ENCODE measurements around the gene TTC33. TPM values are rescaled to one million over a fixed set of nuclear protein-coding genes. Genes with fewer than 3 reads are reported as not detected.
"Not testable (repeated sequence)": the region's sequence is repeated elsewhere in the genome, so short reads cannot be mapped to it uniquely, and the experiment has no call there.

Gene TTC33
- total and polyA plus RNA-seq, 2 experiments from 2014 or later, result 8.0 to 9.0 TPM

DNA sequence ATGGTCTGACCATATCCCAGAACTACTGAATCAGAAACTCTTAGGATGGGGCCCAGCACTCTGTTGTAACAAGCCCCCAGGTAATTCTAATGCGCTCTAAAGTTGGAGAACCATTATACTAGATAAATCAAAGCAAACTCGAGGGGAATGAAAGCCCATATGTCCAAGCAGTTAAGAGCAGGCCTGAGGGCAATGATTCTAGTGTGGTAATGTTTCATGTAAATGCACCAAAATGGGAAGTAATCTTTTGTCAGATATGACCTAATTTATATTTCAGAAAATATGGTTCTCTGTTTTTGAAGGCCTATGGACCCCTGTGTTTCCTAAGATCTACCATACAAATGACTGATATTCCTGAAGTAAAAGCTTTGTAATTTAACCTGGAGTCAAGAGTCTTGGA is 184.0 kb downstream of the TTC33 start:
- Histone ChIP-seq H3K9me2 (ENCODE audit: insufficient read depth) (no peaks in the 10 kb centered on the region), H4K20me1 (ENCODE audit: insufficient read depth) (no peaks in the 10 kb centered on the region), H3K27me3 (replicated peaks; ENCODE audit: insufficient read depth) (no peaks in the 10 kb centered on the region), H2AFZ (no peak overlapping the region), H3K9me3 (ENCODE audit: low read depth) (no peaks in the 10 kb centered on the region), H3K4me3 (no peak overlapping the region), H3K4me2 (ENCODE audit: unreplicated experiment) (no peak overlapping the region), H3K4me1 (ENCODE audit: insufficient read depth) (peaks cover 26% of the 10 kb centered on the region), H3K9ac (no peak overlapping the region), H3K27ac (no peak overlapping the region), H3K36me3 (ENCODE audit: low read depth) (no peaks in the 10 kb centered on the region), H3K79me2 (ENCODE audit: insufficient read depth) (no peaks in the 10 kb centered on the region), H3F3A (ENCODE audit: insufficient read depth) (no peaks in the 10 kb centered on the region)
- TF ChIP-seq EZH2phosphoT487 (IDR thresholded peaks at IDR 0.05; ENCODE audit: insufficient read depth, low read depth), result no peak
- no peak for TF ChIP-seq EZH2 (IDR thresholded peaks at IDR 0.05; ENCODE audit: insufficient read depth, poor library complexity, severe bottlenecking)
- 93 to 96% methylated on average over 2 of the region's 2 CpGs for WGBS, 2 experiments (ENCODE audit: low coverage in 1 of 2, low lambda C conversion rate in 2 of 2, missing lambda C conversion rate in 2 of 2)
- DNase-seq, result no peak
- in situ Hi-C loops (cut with MboI), result no loop called here

DNA sequence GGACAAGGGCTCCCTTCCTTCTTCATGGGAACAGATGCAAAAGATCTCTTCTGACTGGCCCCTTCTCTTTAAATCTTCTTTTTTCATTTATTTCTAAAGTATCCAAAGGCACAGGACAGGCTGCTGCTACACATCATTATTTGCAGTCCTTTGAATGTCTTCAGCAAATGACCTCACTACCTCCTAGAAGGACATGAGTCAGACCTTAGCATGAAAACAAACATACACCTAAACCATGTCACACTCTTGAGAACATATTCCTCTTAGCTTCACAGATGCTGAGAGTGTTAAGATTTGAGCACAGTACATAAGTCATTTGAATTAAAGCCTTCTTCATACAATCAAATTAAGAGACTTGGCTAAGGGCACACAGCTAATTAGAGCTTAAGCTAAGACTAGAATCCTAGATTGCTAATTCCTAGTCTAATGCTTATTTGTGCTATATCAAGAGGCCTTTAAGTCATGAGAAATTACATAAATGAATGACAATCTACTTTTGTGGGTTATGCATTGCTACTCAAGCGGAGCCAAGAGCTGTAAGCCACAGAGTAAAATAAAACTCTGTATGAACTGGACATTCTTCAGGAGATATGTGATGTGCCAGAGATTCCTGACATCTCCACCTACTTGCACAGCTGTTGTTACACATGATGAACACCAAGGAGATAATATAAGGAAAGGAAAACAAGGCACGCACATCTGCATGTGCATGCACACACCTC is 185.2 kb downstream of the TTC33 start:
- H3K4me2 ChIP-seq (ENCODE audit: unreplicated experiment), result peak overlapping the region; percentile 33
- 92 to 100% methylated on average over 2 of the region's 2 CpGs for WGBS, 2 experiments (ENCODE audit: low coverage in 1 of 2, low lambda C conversion rate in 2 of 2, missing lambda C conversion rate in 2 of 2)
- no peak overlapping the region for H3K9ac ChIP-seq
- DNase-seq, result peak; percentile 85
- H3K9me3 ChIP-seq (ENCODE audit: low read depth), result no peaks in the 10 kb centered on the region
- peaks cover 26% of the 10 kb centered on the region for H3K4me1 ChIP-seq (ENCODE audit: insufficient read depth)
- no peak overlapping the region for H3K4me3 ChIP-seq
- H4K20me1 ChIP-seq (ENCODE audit: insufficient read depth), result no peaks in the 10 kb centered on the region
- H2AFZ ChIP-seq, result no peak overlapping the region
- in situ Hi-C loops (cut with MboI), result no loop called here
- H3F3A ChIP-seq (ENCODE audit: insufficient read depth), result no peaks in the 10 kb centered on the region
- no peaks in the 10 kb centered on the region for H3K79me2 ChIP-seq (ENCODE audit: insufficient read depth)
- no peaks in the 10 kb centered on the region for H3K9me2 ChIP-seq (ENCODE audit: insufficient read depth)
- H3K36me3 ChIP-seq (ENCODE audit: low read depth), result no peaks in the 10 kb centered on the region
- H3K27ac ChIP-seq, result no peak overlapping the region
- H3K27me3 ChIP-seq (replicated peaks; ENCODE audit: insufficient read depth), result no peaks in the 10 kb centered on the region
- TF ChIP-seq EZH2phosphoT487 (IDR thresholded peaks at IDR 0.05; ENCODE audit: insufficient read depth, low read depth), result no peak
- TF ChIP-seq EZH2 (IDR thresholded peaks at IDR 0.05; ENCODE audit: insufficient read depth, poor library complexity, severe bottlenecking), result no peak

- H3K27me3 ChIP-seq (replicated peaks; ENCODE audit: insufficient read depth), result no peaks in the 10 kb centered on the region
- no peak overlapping the region for H2AFZ ChIP-seq
- H3K4me2 ChIP-seq (ENCODE audit: unreplicated experiment), result peak overlapping the region; percentile 33
- H3K9ac ChIP-seq, result no peak overlapping the region
- H3K36me3 ChIP-seq (ENCODE audit: low read depth), result no peaks in the 10 kb centered on the region
- no peaks in the 10 kb centered on the region for H3K9me3 ChIP-seq (ENCODE audit: low read depth)
- in situ Hi-C loops (cut with MboI), result no loop called here
- no peak overlapping the region for H3K4me3 ChIP-seq
- no peaks in the 10 kb centered on the region for H3F3A ChIP-seq (ENCODE audit: insufficient read depth)
- WGBS, 2 experiments (ENCODE audit: low coverage in 1 of 2, low lambda C conversion rate in 2 of 2, missing lambda C conversion rate in 2 of 2), result 29 to 32% methylated on average over 3 of the region's 3 CpGs
- H3K79me2 ChIP-seq (ENCODE audit: insufficient read depth), result no peaks in the 10 kb centered on the region
- no peaks in the 10 kb centered on the region for H4K20me1 ChIP-seq (ENCODE audit: insufficient read depth)
- no peak overlapping the region for H3K27ac ChIP-seq
- TF ChIP-seq EZH2 (IDR thresholded peaks at IDR 0.05; ENCODE audit: insufficient read depth, poor library complexity, severe bottlenecking) (no peak), EZH2phosphoT487 (IDR thresholded peaks at IDR 0.05; ENCODE audit: insufficient read depth, low read depth) (no peak)
- H3K4me1 ChIP-seq (ENCODE audit: insufficient read depth), result peaks cover 26% of the 10 kb centered on the region
- DNase-seq, result no peak
- H3K9me2 ChIP-seq (ENCODE audit: insufficient read depth), result no peaks in the 10 kb centered on the region
Measured at GRCh38 chr5:40569546-40570270, 186.1 kb downstream of the TTC33 start.

DNA sequence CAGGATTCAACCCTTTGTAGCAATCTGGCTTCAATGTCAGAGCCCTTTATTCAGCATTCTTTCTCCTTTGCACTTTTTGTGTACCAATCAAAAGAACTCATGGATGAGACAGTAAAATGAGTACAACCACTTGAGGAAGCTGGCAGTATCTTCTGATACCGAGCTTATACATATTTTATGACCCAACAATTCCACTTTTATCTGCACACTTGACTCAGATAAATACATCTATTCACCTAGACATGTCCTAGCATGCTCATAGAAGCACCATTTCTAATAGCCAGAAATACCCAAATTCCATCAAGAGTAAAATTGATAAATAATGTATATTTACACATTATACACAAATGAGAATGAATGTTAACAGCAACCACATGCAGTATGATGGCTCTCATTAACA is 187.2 kb downstream of the TTC33 start:
- Histone ChIP-seq H3K4me1 (ENCODE audit: insufficient read depth) (peaks cover 26% of the 10 kb centered on the region), H3K79me2 (ENCODE audit: insufficient read depth) (no peaks in the 10 kb centered on the region), H2AFZ (no peak overlapping the region), H3K27ac (no peak overlapping the region), H3K9ac (no peak overlapping the region), H3K9me2 (ENCODE audit: insufficient read depth) (no peaks in the 10 kb centered on the region), H3F3A (ENCODE audit: insufficient read depth) (no peaks in the 10 kb centered on the region), H3K36me3 (ENCODE audit: low read depth) (no peaks in the 10 kb centered on the region), H4K20me1 (ENCODE audit: insufficient read depth) (no peaks in the 10 kb centered on the region), H3K4me2 (ENCODE audit: unreplicated experiment) (no peak overlapping the region), H3K4me3 (no peak overlapping the region), H3K9me3 (ENCODE audit: low read depth) (no peaks in the 10 kb centered on the region), H3K27me3 (replicated peaks; ENCODE audit: insufficient read depth) (no peaks in the 10 kb centered on the region)
- in situ Hi-C loops (cut with MboI), result no loop called here
- DNase-seq, result no peak
- WGBS, 2 experiments (ENCODE audit: low coverage in 1 of 2, low lambda C conversion rate in 2 of 2, missing lambda C conversion rate in 2 of 2), result 84 to 87% methylated on average over 1 of the region's 1 CpG
- no peak for TF ChIP-seq EZH2phosphoT487 (IDR thresholded peaks at IDR 0.05; ENCODE audit: insufficient read depth, low read depth)
- no peak for TF ChIP-seq EZH2 (IDR thresholded peaks at IDR 0.05; ENCODE audit: insufficient read depth, poor library complexity, severe bottlenecking)

- in situ Hi-C loops (cut with MboI); H3K27ac ChIP-seq: not testable (repeated sequence)
Measured at GRCh38 chr5:40563173-40563572, 192.6 kb downstream of the TTC33 start.

More at GRCh38 chr5:40563173-40563572, 192.6 kb downstream of the TTC33 start:
- not testable (repeated sequence) for H3K79me2 ChIP-seq (ENCODE audit: insufficient read depth); DNase-seq; H3K4me1 ChIP-seq (ENCODE audit: insufficient read depth); H3K9me2 ChIP-seq (ENCODE audit: insufficient read depth); H3K9me3 ChIP-seq (ENCODE audit: low read depth); H4K20me1 ChIP-seq (ENCODE audit: insufficient read depth); H3K36me3 ChIP-seq (ENCODE audit: low read depth); H3K27me3 ChIP-seq (replicated peaks; ENCODE audit: insufficient read depth); H3K9ac ChIP-seq; H3F3A ChIP-seq (ENCODE audit: insufficient read depth); H3K4me3 ChIP-seq; H2AFZ ChIP-seq; H3K4me2 ChIP-seq (ENCODE audit: unreplicated experiment)

Measured in GM23248 (cell line).